ENCODE results near the gene MED14.
A peak's percentile ranks its signal among the peaks of the same experiment; 100 is the strongest.

Gene MED14

GRCh38 chrX:40663078-40663740 lies 72.1 kb downstream of the MED14 start:
- no peak for DNase-seq

GRCh38 chrX:40661489-40661888 lies 73.9 kb downstream of the MED14 start:
- no peak for DNase-seq

GRCh38 chrX:40660381-40660780 lies 75.0 kb downstream of the MED14 start:
- DNase-seq, result no peak

- DNase-seq, result no peak
These were observed 81.8 kb downstream of the MED14 start for GRCh38 chrX:40653535-40653934.

GRCh38 chrX:40652664-40653063 lies 82.7 kb downstream of the MED14 start:
- DNase-seq, result no peak

- peak; percentile 47 for DNase-seq
These were observed 83.6 kb downstream of the MED14 start for GRCh38 chrX:40651620-40652223.

- DNase-seq, result peak; percentile 83
These were observed 87.8 kb downstream of the MED14 start, which contains the start of gene CXorf38 for GRCh38 chrX:40647307-40648197. Gene CXorf38 (minus strand): TSS chrX:40647561. CDS start chrX:40647520, 41 bp downstream.

GRCh38 chrX:40646489-40647306 lies 88.6 kb downstream of the MED14 start:
- DNase-seq, result peak; percentile 27

GRCh38 chrX:40644821-40645358 lies 90.5 kb downstream of the MED14 start:
- peak; percentile 75 for DNase-seq

- no peak for DNase-seq
These were observed 91.2 kb downstream of the MED14 start for GRCh38 chrX:40644176-40644575.

- no peak for DNase-seq
These were observed 97.7 kb downstream of the MED14 start for GRCh38 chrX:40637687-40638086.

GRCh38 chrX:40632199-40632598 lies 103.1 kb downstream of the MED14 start:
- no peak for DNase-seq

- DNase-seq, result no peak
These were observed 106.8 kb downstream of the MED14 start for GRCh38 chrX:40628506-40628905.

- no peak for DNase-seq
These were observed 110.0 kb downstream of the MED14 start for GRCh38 chrX:40625294-40625693.

GRCh38 chrX:40623665-40624064 lies 111.7 kb downstream of the MED14 start:
- no peak for DNase-seq

GRCh38 chrX:40623139-40623536 lies 112.2 kb downstream of the MED14 start, which contains the start of gene MPC1L:
Gene MPC1L (plus strand): TSS chrX:40623428. CDS start chrX:40623566, 138 bp downstream.
- DNase-seq, result no peak

GRCh38 chrX:40622479-40623138 lies 112.7 kb downstream of the MED14 start:
- no peak for DNase-seq

GRCh38 chrX:40617566-40617965 lies 117.8 kb downstream of the MED14 start:
- no peak for DNase-seq

- DNase-seq, result no peak
These were observed 119.4 kb downstream of the MED14 start for GRCh38 chrX:40615976-40616375.

- DNase-seq, result no peak
These were observed 122.8 kb downstream of the MED14 start for GRCh38 chrX:40612511-40612910.

- no peak for DNase-seq
These were observed 128.0 kb downstream of the MED14 start for GRCh38 chrX:40607381-40607780.

GRCh38 chrX:40603446-40603845 lies 131.9 kb downstream of the MED14 start:
- DNase-seq, result no peak

Measured in fibroblast of skin of back (primary cell).